ENCODE measurements around the gene SPEN.
"Not testable (repeated sequence)": the region's sequence is repeated elsewhere in the genome, so short reads cannot be mapped to it uniquely, and the experiment has no call there.

SPEN gene

DNA sequence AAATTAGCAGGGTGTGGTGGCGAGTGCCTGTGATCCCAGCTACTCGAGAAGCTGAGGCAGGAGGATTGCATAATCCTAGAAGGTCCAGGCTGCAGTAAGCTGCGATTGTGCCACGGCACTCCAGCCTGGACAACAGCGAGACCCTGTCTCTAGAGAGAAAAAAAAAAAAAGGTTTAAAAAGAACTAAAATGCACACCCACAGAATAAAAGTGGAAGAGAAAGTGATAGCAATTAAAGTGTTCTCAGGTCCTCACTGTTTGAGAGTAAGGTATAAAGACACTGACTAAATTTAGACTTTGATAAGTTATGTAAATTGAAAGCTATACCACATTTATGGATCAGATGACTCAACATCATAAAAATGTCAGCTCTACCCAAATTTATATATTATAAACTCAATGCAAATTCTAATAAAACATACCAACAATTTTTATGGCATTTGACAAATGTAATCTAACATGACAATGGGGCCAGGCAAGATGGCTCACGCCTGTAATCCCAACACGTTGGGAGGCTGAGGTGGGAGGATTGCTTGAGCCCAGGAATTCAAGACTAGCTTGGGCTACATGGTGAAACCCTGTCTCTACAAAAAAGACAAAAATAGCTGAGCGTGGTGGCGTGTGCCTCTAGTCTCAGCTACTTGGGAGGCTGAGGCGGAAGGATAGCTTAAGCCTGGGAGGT, 116.6 kb downstream of the SPEN start:
- peak; percentile 58 for DNase-seq

- DNase-seq, result peak; percentile 78
Measured at GRCh38 chr1:15965228-15965767, 117.8 kb downstream of the SPEN start.

DNA sequence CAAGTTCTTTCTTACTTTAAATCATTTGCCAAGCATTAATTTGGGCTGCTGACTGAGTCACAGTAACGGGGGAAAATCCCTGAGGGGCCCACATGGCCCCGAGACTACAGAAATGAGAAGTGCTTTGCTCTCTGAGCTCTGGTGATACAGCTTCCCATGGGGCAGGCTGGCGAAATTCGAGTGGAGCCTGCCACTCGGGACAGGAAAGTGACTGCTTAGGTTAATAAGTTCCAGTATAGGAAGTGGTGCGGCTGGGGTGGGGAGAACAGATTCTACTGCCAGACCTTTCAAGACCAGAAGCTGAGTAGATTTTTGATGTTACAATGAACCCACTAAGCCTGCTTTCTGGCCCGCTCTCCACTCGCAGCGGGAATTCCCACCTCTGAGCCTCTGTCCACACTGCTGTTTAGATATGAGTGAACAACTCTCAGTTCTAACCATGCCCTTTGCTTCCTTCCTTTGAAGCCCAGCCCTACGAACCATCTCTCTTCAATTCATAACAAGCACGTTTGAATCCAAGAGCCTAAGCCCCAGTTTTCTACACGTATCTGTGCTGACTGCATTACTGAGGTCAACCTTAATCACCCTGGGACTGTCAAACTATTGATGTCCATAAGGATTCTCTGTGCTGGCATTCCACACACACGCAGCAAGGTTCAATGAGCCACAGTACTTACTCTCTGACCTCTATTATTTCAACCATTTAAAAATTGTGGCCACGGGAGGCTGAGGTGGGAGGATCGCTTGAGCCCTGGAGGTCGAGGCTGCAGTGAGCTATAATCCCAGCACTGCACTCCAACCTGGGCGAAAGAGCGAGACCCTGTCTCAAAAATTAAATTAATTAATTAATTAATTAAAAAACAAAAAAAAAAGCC, 118.8 kb downstream of the SPEN start:
- DNase-seq, result peak; percentile 71

DNA sequence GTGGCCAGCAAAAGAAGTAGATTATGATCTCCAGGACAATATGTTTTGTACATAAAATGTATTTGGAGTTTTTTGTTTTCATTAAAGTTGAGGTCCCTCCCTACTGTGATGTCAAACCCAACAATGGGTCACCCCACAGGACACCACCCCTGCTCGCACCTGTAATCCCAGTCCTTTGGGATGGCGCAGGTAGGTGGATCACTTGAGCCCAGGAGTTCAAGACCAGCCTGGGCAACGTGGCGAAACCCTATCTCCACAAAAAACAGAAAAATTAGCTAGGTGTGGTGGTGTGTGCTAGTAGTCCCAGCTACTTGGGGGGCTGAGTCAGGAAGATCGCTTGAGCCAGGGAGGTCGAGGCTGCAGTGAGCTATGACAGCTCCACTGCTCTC, 119.4 kb downstream of the SPEN start:
- no peak for DNase-seq

GRCh38 chr1:15968172-15968571, 120.7 kb downstream of the SPEN start:
- DNase-seq, result no peak

DNA sequence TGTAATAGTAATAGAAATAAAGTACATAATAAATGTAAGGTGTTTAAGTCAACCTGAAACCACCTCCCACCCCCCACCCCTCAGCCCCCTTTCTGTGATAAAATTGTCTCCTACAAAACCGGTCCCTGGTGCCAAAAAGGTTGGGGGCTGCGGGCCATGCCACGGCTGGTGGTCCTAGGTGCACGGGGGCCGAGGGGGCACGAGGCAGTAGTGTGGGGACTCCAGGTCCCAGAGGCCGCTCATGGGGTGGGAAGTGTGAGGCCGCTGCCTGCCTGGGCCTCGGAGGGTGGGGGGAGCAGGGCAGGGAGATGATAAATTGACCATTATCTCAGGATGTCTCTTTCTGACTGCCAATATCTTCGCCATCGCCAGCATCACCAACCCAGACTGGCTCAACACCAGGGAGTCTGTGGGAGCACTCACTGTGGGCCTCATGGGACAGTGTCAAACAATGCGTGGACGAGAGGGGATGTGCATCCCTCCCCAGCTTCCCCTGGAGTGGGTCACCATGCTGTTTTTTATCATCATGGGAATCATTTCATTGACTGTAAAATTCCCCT, 121.9 kb downstream of the SPEN start:
- no peak for DNase-seq

DNA sequence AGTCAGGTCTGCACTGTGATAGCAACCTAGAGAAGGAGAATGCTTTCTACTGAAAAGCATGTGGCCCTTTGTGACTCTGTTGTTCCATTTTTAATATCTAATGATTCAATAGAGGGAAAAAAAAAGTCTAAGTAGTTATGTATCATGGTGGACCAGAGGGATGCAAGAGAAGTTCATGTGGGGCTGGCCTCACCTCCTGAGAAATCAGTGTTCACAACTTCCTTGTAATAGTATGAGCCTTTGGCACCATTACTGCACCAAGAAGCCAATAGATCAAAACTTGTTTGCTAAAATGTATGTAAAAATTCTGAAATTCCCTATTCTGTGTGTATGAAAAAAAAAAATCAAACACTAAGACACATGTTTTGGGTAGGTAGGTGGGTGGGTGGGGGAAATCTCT, 123.4 kb downstream of the SPEN start:
- DNase-seq, result no peak

- DNase-seq, result no peak
Measured at GRCh38 chr1:15972409-15972808, 124.9 kb downstream of the SPEN start.

DNA sequence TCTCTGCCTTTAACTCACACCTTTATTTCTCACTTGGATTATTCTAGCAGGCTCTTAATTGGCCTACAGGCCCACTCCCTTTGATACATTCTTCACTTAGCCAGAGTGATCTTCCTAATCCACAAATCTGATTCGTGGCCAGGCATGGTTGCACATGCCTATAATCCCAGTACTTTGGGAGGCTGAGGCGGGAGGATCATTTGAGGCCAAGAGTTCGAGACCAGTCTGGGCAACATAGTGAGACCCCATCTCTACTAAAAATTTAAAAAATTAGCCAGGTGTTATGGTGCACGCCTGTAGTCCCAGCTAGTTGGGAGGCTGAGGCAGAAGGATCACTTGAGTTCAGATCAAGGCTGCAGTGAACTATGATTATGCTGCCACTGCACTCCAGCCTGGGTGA, 126.3 kb downstream of the SPEN start:
- no peak for DNase-seq

GRCh38 chr1:15974855-15975254, 127.3 kb downstream of the SPEN start:
- DNase-seq, result no peak

DNA sequence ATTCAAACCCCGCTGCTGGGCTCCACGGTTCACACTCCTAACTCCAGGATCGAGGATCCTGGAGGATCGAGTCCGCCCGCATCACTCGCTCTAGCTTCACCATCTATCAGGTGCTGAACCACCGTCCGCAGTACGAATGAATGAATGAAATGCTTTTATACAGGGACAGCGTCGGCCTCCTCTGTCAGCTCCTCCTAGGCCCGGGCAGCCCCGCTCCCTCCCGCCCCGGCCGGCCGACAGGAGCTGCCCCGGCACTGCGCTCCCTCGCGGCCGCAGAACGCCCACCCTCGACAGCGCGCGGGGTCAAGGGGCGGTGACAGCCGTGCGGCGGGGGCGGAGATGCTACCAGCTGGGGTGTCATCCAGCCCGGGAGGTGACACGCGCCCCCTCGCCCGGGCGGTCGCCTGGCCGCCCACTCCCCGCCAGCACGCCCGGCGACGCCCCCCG, 127.9 kb downstream of the SPEN start:
- DNase-seq, result peak; percentile 45

DNA sequence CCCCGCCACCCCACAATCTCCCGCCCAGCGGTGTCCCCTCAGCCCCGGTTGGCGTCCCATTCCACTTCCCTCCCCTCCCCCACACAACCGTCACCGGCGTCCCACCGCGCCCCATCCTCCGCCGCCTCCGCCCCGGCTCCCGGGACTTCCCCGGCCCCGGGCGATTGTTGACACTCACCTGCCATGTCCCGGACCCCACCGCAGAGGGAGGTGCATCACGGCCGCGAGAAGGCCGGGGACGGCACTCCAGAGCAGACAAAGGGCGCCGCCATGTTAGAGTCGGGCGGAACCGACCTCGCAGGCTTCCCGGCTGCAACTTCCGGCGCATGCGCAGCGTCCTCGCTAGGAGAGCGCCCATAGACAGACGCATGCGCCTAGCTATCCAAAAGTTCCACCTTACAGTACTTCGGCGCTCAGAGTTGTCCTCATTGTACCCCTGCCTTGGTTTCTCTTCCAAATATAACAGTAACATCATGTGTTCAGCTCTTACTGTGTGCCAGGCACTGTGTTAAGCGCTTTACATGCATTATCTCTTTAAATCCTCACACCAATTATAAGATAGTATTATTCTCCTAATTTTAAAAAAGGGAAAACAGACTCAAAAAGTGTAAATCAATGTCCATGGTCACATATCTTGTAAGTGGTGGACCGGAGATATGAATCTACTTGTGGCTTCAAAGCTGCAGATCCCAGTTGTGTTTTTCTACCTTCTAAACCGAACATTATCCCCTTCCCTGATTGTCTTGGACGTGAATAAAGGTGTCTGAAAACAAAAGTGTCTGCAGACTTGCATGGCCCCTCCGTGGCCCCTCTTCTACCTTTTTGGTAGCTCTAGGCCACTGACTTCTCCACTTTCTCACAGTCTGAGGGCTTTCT, 128.5 kb downstream of the SPEN start, which contains the start of gene ZBTB17:
Gene ZBTB17, minus strand, starts transcription at position 297 of the 876 bp plus-strand sequence. CDS start 27,606 bp downstream, outside the sequence.
- DNase-seq, result peak; percentile 89

GRCh38 chr1:15977947-15978346, 130.4 kb downstream of the SPEN start:
- DNase-seq, result not testable (repeated sequence)

DNA sequence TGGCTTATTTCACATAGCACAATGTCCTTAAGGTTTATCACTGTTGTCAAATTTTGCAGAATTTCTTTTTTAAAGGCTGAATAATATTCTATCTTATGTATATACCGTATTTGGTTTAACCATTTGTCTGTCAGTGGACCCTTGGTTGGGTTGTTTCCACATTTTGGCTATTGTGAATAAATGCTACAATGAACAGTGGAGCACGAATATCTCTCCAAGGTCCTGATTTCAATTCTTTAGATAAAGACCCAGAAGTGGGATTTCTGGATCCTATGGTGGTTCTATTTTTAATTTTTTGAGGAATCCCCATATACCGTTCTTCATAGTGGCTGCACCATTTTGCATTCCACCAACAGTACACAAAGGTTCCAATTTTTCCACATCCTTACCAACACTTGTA, 134.2 kb downstream of the SPEN start:
- DNase-seq, result no peak

GRCh38 chr1:15983275-15983674, 135.8 kb downstream of the SPEN start:
- no peak for DNase-seq

GRCh38 chr1:15985611-15986297, 138.2 kb downstream of the SPEN start:
- peak; percentile 28 for DNase-seq

- DNase-seq, result no peak
Measured at GRCh38 chr1:15988856-15989736, 141.6 kb downstream of the SPEN start.

DNA sequence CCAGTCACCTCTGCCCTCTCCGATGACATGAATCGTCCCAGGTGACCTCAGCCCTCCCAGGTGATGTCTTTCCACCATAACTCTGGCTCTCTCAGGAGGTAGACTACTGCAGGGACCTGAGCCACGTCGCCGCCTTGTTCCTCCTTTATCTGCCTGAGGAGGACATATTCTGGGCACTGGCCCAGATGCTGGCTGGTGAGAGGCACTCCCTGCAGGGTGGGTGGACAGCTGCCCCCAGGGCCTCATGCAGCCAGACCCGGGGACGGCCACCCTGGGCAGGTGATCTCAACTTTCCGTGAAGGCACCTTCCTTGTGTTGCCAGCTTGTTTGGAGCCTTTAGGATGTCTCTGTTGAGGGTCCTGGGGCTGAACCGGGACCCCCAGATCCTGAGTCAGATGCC, 142.3 kb downstream of the SPEN start:
- DNase-seq, result no peak

Measured in fibroblast of skin of right quadriceps (primary cell).